ENCODE data around the gene MACIR. TPM values are rescaled to one million over a fixed set of nuclear protein-coding genes. Genes with fewer than 3 reads are reported as not detected.

MACIR gene
- polyA plus RNA-seq, 1 experiment, result 6.3 TPM

GRCh38 chr5:103243665-103244064 is 14.9 kb upstream of the MACIR start:
- ChIA-PET POLR2A (interaction anchor here (1.0 kb wide), 1 partner anchor 15 kb away, joined by 3 read pairs; the partner anchor contains the start of gene MACIR), CTCF (interaction anchor here (2.1 to 2.6 kb wide), 2 partner anchors 11 to 231 kb away, joined by 14 to 19 read pairs; no protein-coding TSS in a partner anchor)
- no peak for DNase-seq (ENCODE audit: low read depth, low spot score)
- TF ChIP-seq, protein P1, sequence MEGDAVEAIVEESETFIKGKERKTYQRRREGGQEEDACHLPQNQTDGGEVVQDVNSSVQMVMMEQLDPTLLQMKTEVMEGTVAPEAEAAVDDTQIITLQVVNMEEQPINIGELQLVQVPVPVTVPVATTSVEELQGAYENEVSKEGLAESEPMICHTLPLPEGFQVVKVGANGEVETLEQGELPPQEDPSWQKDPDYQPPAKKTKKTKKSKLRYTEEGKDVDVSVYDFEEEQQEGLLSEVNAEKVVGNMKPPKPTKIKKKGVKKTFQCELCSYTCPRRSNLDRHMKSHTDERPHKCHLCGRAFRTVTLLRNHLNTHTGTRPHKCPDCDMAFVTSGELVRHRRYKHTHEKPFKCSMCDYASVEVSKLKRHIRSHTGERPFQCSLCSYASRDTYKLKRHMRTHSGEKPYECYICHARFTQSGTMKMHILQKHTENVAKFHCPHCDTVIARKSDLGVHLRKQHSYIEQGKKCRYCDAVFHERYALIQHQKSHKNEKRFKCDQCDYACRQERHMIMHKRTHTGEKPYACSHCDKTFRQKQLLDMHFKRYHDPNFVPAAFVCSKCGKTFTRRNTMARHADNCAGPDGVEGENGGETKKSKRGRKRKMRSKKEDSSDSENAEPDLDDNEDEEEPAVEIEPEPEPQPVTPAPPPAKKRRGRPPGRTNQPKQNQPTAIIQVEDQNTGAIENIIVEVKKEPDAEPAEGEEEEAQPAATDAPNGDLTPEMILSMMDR (IDR thresholded peaks at IDR 0.05; ENCODE audit: low read depth, low read length), result no peak
- Histone ChIP-seq H3K9me3 (ENCODE audit: control insufficient read depth, insufficient read depth, low read length) (no peaks in the 10 kb centered on the region), H3K27me3 (ENCODE audit: control insufficient read depth, insufficient read depth, low read length) (no peaks in the 10 kb centered on the region), H3K4me3 (ENCODE audit: low read depth, low read length) (no peak overlapping the region), H3K27ac (ENCODE audit: low read depth, low read length) (no peak overlapping the region)

- ChIA-PET CTCF (interaction anchor here (2.1 to 2.6 kb wide), 2 partner anchors 12 to 231 kb away, joined by 14 to 19 read pairs; no protein-coding TSS in a partner anchor), POLR2A (no interaction called here)
- TF ChIP-seq, protein P1 (IDR thresholded peaks at IDR 0.05; ENCODE audit: low read depth, low read length), result no peak
- Histone ChIP-seq H3K9me3 (ENCODE audit: control insufficient read depth, insufficient read depth, low read length) (no peaks in the 10 kb centered on the region), H3K4me3 (ENCODE audit: low read depth, low read length) (no peak overlapping the region), H3K27me3 (ENCODE audit: control insufficient read depth, insufficient read depth, low read length) (no peaks in the 10 kb centered on the region), H3K27ac (ENCODE audit: low read depth, low read length) (no peak overlapping the region)
- DNase-seq (ENCODE audit: low read depth, low spot score), result no peak
Measured at GRCh38 chr5:103244398-103244797, 14.2 kb upstream of the MACIR start.

DNA sequence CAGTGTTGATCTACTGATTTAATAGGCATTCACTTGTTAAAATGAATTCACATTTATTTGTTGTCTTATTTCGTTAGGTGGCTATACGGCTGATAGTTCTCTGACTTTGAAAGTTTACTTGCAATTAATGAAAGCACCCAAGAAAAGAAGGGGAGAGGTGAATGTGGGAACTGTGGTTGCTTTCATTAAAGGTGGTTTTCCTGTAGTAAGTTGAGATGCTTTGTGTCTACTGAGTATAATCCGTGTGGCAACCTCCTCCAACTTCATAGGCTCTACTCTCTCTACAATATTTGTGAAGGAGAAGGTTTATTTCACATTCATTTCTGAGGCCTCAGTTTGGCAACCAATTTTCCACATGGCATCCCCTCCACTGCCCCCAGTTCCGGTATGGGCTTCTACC is 12.8 kb upstream of the MACIR start:
- H3K27me3 ChIP-seq (ENCODE audit: control insufficient read depth, insufficient read depth, low read length), result no peaks in the 10 kb centered on the region
- H3K9me3 ChIP-seq (ENCODE audit: control insufficient read depth, insufficient read depth, low read length), result no peaks in the 10 kb centered on the region
- ChIA-PET CTCF (no interaction called here), POLR2A (no interaction called here)
- TF ChIP-seq, protein P1 (IDR thresholded peaks at IDR 0.05; ENCODE audit: low read depth, low read length), result no peak
- H3K27ac ChIP-seq (ENCODE audit: low read depth, low read length), result no peak overlapping the region
- no peak overlapping the region for H3K4me3 ChIP-seq (ENCODE audit: low read depth, low read length)
- DNase-seq (ENCODE audit: low read depth, low spot score), result no peak

DNA sequence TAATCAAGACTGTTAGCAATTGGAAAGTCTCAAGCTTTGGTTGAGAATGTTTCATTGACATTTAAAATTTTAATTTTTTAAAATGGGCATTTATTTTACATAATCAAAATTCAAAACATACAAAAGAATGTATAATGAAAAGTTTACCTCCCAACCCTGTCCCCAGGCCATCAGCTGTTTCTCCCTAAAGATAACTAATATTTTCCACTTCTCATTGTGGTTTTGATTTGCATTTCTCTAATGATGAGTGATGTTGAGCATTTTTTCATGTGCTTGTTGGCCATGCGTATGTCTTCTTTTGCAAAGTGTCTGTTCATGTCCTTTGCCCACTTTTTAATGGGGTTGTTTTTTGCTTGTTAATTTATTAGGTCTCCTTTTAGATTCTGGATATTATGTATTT is 11.4 kb upstream of the MACIR start:
- H3K9me3 ChIP-seq (ENCODE audit: control insufficient read depth, insufficient read depth, low read length), result no peaks in the 10 kb centered on the region
- POLR2A ChIA-PET, result no interaction called here
- no peak overlapping the region for H3K27ac ChIP-seq (ENCODE audit: low read depth, low read length)
- no peak for DNase-seq (ENCODE audit: low read depth, low spot score)
- CTCF ChIA-PET, result interaction anchor here (0.7 to 0.8 kb wide), 2 partner anchors 9 to 11 kb away, joined by 3 to 5 read pairs; partner anchors contain the start of gene MACIR
- no peak overlapping the region for H3K4me3 ChIP-seq (ENCODE audit: low read depth, low read length)
- H3K27me3 ChIP-seq (ENCODE audit: control insufficient read depth, insufficient read depth, low read length), result no peaks in the 10 kb centered on the region
- TF ChIP-seq, protein P1 (IDR thresholded peaks at IDR 0.05; ENCODE audit: low read depth, low read length), result no peak

DNA sequence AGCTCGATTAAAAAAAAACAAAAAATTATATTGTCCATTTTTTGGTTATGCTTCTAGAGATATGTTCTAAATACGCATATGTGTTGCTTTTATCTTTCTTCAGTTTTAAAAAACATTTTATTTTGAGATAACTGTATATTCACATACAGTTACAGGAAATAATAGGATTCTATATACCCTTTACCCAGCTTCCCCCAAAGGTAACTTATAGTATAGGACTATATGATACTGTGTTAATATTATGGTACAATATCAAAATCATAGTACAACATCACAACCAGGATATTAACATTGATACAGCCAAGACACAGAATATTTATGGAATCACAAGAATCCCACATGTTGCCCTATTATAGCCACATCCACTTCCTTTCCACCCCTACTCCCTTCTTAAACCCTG is 9.5 kb upstream of the MACIR start:
- POLR2A ChIA-PET, result no interaction called here
- CTCF ChIA-PET, result no interaction called here
- Histone ChIP-seq H3K27me3 (ENCODE audit: control insufficient read depth, insufficient read depth, low read length) (no peaks in the 10 kb centered on the region), H3K27ac (ENCODE audit: low read depth, low read length) (no peak overlapping the region), H3K9me3 (ENCODE audit: control insufficient read depth, insufficient read depth, low read length) (no peaks in the 10 kb centered on the region), H3K4me3 (ENCODE audit: low read depth, low read length) (no peak overlapping the region)
- TF ChIP-seq, protein P1 (IDR thresholded peaks at IDR 0.05; ENCODE audit: low read depth, low read length), result no peak
- no peak for DNase-seq (ENCODE audit: low read depth, low spot score)
